Glutamatergic neuron (in vitro differentiated cells): ENCODE data around the gene GLS. TPM values are rescaled to one million over a fixed set of nuclear protein-coding genes. Genes with fewer than 3 reads are reported as not detected.
"Not testable (repeated sequence)": the region's sequence is repeated elsewhere in the genome, so short reads cannot be mapped to it uniquely, and the experiment has no call there.

Experiments used
- DNase-seq: peaks from one replicate; pipeline ENCODE4 v3.0.0; 2022
- H3K27ac Mint-ChIP-seq: one replicate; pipeline ENCODE4 v1.8.0; 2020; ENCODE audit warnings: mild to moderate bottlenecking, mixed read lengths, inconsistent platforms; ENCODE audit not compliant: unreplicated experiment
- H3K27me3 Mint-ChIP-seq: one replicate; pipeline ENCODE4 v1.8.0; 2020; ENCODE audit warnings: mild to moderate bottlenecking, moderate library complexity, mixed read lengths, inconsistent platforms; ENCODE audit not compliant: unreplicated experiment
- H3K36me3 Mint-ChIP-seq: one replicate; pipeline ENCODE4 v1.8.0; 2020; ENCODE audit warnings: mild to moderate bottlenecking, mixed read lengths, inconsistent platforms; ENCODE audit not compliant: unreplicated experiment
- H3K4me1 Mint-ChIP-seq: one replicate; pipeline ENCODE4 v1.8.0; 2020; ENCODE audit warnings: mild to moderate bottlenecking, low read depth, mixed read lengths, inconsistent platforms; ENCODE audit not compliant: unreplicated experiment
- H3K4me3 Mint-ChIP-seq: one replicate; pipeline ENCODE4 v1.8.0; 2020; ENCODE audit warnings: mild to moderate bottlenecking, mixed read lengths, inconsistent platforms; ENCODE audit not compliant: unreplicated experiment
- H3K9me3 Mint-ChIP-seq: one replicate; pipeline ENCODE4 v1.8.0; 2020; ENCODE audit warnings: mild to moderate bottlenecking, moderate library complexity, mixed read lengths, inconsistent platforms; ENCODE audit not compliant: unreplicated experiment
- CTCF ChIP-seq: fragments of 200-600 bp; sonication (generic); IDR thresholded peaks from one replicate; pipeline ENCODE4 v1.5.0; 2021; ENCODE audit not compliant: partially characterized antibody, unreplicated experiment
- total RNA-seq: library from RNA; stranded (reverse); fragmentation: NEBNext Ultra II Directional; extraction: Animal tissue kit (Norgen Biotek cat#: 25700); gene quantifications from one replicate; pipeline ENCODE4 v1.2.1, GENCODE V29; 2021; ENCODE audit not compliant: unreplicated experiment

Gene GLS
- total RNA-seq, 1 donor from 2014 or later, result 120 TPM

- Mint-ChIP-seq H3K9me3 (peaks cover 2% of the 10 kb centered on the region), H3K36me3 (peaks cover 8% of the 10 kb centered on the region), H3K27ac (no peak overlapping the region), H3K27me3 (no peaks in the 10 kb centered on the region), H3K4me3 (no peak overlapping the region), H3K4me1 (peaks cover 2% of the 10 kb centered on the region)
- DNase-seq, result no peak
- no peak for TF ChIP-seq CTCF
Measured at GRCh38 chr2:190953257-190953656, 72.6 kb downstream of the GLS start.

DNA sequence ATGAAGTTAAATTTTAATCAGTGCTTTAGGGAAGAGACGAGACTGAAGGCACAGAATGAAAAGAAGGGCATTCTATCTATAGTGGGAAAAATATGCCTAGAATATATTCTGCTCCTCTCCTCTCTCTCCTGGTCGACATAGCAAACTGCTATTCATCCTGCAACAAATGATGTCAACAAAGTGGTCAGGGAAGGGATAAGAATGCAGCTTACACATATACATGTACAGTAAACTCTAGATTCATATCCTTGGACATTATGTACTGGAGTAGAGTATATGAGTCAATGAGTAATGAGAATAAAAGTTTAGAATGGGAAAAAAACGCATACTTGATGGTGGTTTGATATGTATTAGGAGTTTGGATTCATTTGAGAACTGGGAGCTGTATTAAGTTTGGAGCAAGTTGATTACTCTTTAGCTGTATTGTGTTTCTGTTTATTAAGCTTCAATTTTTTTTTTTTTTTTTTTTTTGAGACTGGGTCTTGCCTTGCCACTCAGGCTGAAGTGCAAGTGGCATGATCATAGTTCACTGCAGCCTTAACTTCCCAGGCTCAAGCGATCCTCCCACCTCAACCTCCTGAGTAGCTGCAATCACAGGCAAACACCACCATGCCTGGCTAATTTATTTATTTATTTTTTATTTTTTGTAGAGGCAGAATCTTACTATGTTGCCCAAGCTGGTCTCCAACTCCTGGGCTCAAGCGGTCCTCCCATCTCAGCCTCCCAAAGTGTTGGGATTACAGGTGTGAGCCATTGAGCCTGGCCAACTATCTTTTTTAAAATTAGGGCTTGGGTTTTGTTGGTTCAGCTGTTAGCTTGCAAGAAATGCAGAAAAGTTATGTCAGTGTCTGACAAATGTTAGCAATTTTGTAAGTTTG is 79.5 kb downstream of the GLS start:
- Mint-ChIP-seq H3K36me3 (peaks cover 8% of the 10 kb centered on the region), H3K27me3 (no peaks in the 10 kb centered on the region), H3K27ac (no peak overlapping the region), H3K4me3 (no peak overlapping the region), H3K9me3 (peaks cover 5% of the 10 kb centered on the region), H3K4me1 (peaks cover 12% of the 10 kb centered on the region)
- no peak for DNase-seq
- TF ChIP-seq CTCF, result no peak

DNA sequence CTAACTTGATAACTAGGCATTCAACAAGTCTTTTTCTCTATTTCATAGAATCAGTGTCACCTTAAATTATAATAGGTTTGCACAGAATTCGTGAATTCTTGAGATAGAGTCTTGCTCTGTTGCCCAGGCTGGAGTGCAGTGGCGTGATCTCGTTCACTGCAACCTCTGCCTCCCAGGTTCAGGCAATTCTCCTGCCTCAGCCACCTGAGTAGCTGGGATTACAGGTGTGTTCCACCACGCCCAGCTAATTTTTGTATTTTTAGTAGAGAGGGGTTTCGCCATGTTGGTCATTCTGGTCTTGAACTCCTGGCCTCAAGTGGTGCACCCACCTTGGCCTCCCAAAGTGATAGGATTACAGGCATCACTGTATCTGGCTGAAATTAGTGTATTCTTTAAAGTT is 80.5 kb downstream of the GLS start:
- H3K36me3 Mint-ChIP-seq, H3K4me3 Mint-ChIP-seq, DNase-seq, H3K9me3 Mint-ChIP-seq, H3K27ac Mint-ChIP-seq, H3K27me3 Mint-ChIP-seq: not testable (repeated sequence)
- H3K4me1 Mint-ChIP-seq, result peaks cover 12% of the 10 kb centered on the region

GRCh38 chr2:190961918-190962487 is 81.4 kb downstream of the GLS start:
- no peak for TF ChIP-seq CTCF
- Mint-ChIP-seq H3K27ac (peak overlapping the region; percentile 69), H3K36me3 (no peaks in the 10 kb centered on the region), H3K4me3 (peak overlapping the region; percentile 43), H3K9me3 (peaks cover 2% of the 10 kb centered on the region), H3K4me1 (peaks cover 12% of the 10 kb centered on the region), H3K27me3 (no peaks in the 10 kb centered on the region)
- DNase-seq, result no peak

DNA sequence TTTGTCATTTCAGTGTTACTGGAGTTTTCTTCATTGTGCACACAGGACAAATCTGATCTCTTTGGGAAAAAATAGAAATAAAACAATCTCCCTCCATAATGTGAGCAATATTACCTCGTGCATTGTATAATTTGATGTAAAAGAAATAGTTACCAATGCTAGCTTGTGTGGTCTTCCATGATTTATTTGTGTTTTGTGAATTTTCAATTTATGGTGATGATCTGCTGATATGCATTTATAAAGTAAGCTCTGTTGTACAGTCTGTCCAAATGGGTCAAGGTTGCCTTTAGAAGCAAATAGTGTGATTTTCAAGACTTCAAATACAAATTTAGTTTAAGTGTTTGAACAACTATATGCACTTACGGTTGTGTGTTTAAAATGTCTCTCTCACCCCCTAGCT is 82.5 kb downstream of the GLS start:
- Mint-ChIP-seq H3K9me3 (peaks cover 2% of the 10 kb centered on the region), H3K27ac (no peak overlapping the region), H3K4me1 (peaks cover 11% of the 10 kb centered on the region), H3K4me3 (no peak overlapping the region), H3K36me3 (no peaks in the 10 kb centered on the region), H3K27me3 (no peaks in the 10 kb centered on the region)
- no peak for DNase-seq
- no peak for TF ChIP-seq CTCF
